Neural cell (in vitro differentiated cells): Measurements from ENCODE around the gene LYRM7.

Source experiments
- CTCF ChIP-seq: fragments of 450-650 bp; IDR thresholded peaks from 2 replicates; pipeline ENCODE4 v1.5.1; 2014; ENCODE audit warnings: antibody characterized with exemption, mild to moderate bottlenecking, moderate library complexity; ENCODE audit not compliant: poor library complexity, severe bottlenecking
- POLR2AphosphoS5 ChIP-seq: IDR thresholded peaks from 2 replicates; pipeline ENCODE4 v1.6.1; 2012
- RAD21 ChIP-seq: fragments of 450-650 bp; conservative IDR thresholded peaks from 2 replicates; pipeline ENCODE4 v1.6.1; 2014; ENCODE audit warnings: antibody characterized with exemption, mild to moderate bottlenecking, moderate library complexity

GRCh38 chr5:131147258-131147657, 23.5 kb upstream of the LYRM7 start:
- TF ChIP-seq CTCF: no peak
- no peak for TF ChIP-seq RAD21
- TF ChIP-seq POLR2AphosphoS5: no peak
